ENCODE results near the gene TMEM260.

TMEM260 gene

GRCh38 chr14:56579345-56580220 lies at the start of gene TMEM260:
Gene TMEM260 (plus strand): TSS chr14:56579798. CDS start chr14:56579915, 117 bp downstream.
- DNase-seq (peak; percentile 91 to 92), ATAC-seq (peak; percentile 91)
- H3K27ac Mint-ChIP-seq = peak within 1 kb of the TSS; percentile 99
- no peaks in the 10 kb centered on the region for H3K27me3 Mint-ChIP-seq
- H3K9me3 Mint-ChIP-seq = no peaks in the 10 kb centered on the region
- peak within 1 kb of the TSS; percentile 84 to 89 for H3K4me3 Mint-ChIP-seq
- peaks cover 42% of the 10 kb centered on the region for H3K4me1 Mint-ChIP-seq

DNA sequence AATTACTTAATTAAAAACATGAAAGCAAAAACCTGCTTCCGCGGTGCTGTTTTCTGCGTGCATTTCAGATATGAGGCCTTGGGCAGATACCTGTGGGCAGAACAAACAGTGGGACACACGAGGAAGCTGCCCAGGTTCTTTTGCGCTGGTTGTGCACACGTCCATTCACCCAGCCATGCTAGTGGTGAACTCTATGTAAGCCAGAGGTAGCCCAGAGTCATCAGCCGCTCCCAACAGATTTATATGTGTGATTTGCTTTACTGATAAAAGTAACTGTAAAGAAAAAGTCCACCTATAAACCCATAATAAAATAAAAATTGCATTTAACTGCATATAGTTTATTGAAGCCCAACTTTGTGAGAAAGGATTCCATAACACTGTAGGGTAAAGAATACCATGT lies 47.1 kb upstream of the TMEM260 start:
- H3K27ac Mint-ChIP-seq = no peak overlapping the region
- H3K4me3 Mint-ChIP-seq = no peak overlapping the region
- no peak for ATAC-seq
- no peaks in the 10 kb centered on the region for H3K9me3 Mint-ChIP-seq
- H3K27me3 Mint-ChIP-seq = peaks cover 17% of the 10 kb centered on the region
- no peak for DNase-seq
- H3K4me1 Mint-ChIP-seq = no peaks in the 10 kb centered on the region

GRCh38 chr14:56534656-56535055 lies 44.9 kb upstream of the TMEM260 start:
- H3K27me3 Mint-ChIP-seq = peaks cover 17% of the 10 kb centered on the region
- no peak for DNase-seq
- no peaks in the 10 kb centered on the region for H3K4me1 Mint-ChIP-seq
- no peak overlapping the region for H3K27ac Mint-ChIP-seq
- no peak for ATAC-seq
- H3K4me3 Mint-ChIP-seq = no peak overlapping the region
- H3K9me3 Mint-ChIP-seq = no peaks in the 10 kb centered on the region

DNA sequence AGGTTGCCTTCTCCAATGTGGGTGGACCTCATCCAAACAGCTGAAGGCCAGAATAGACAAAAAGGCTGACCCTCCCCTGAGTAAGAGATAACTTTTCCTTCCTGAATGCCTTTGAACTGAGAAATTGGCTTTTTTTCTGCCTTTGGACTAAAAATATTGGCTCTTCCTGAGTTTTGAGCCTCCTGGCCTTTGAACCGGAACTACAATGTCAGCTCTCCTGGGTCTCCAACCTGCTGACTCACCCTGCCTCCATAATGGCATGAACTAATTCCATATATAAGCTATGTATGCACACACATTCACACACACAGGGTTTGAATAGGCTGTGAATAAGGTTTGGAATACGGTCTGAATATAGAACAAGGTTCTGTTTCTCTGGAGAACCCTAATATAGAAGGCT lies 39.7 kb upstream of the TMEM260 start:
- H3K27me3 Mint-ChIP-seq = peaks cover 8% of the 10 kb centered on the region
- no peak overlapping the region for H3K4me3 Mint-ChIP-seq
- no peaks in the 10 kb centered on the region for H3K9me3 Mint-ChIP-seq
- DNase-seq = no peak
- ATAC-seq = no peak
- no peaks in the 10 kb centered on the region for H3K4me1 Mint-ChIP-seq
- H3K27ac Mint-ChIP-seq = no peak overlapping the region

- DNase-seq (no peak), ATAC-seq (no peak)
- H3K9me3 Mint-ChIP-seq = no peaks in the 10 kb centered on the region
- H3K27me3 Mint-ChIP-seq = no peaks in the 10 kb centered on the region
- H3K4me3 Mint-ChIP-seq = no peak overlapping the region
- H3K4me1 Mint-ChIP-seq = no peaks in the 10 kb centered on the region
- H3K27ac Mint-ChIP-seq = no peak overlapping the region
Measured at GRCh38 chr14:56543436-56543835, 36.2 kb upstream of the TMEM260 start.

GRCh38 chr14:56549721-56550120 lies 29.9 kb upstream of the TMEM260 start:
- no peaks in the 10 kb centered on the region for H3K4me1 Mint-ChIP-seq
- ATAC-seq = no peak
- peak overlapping the region in 1 of 2 donors; percentile 36 for H3K27ac Mint-ChIP-seq
- no peak overlapping the region for H3K4me3 Mint-ChIP-seq
- peaks cover 32% of the 10 kb centered on the region for H3K27me3 Mint-ChIP-seq
- no peaks in the 10 kb centered on the region for H3K9me3 Mint-ChIP-seq
- no peak for DNase-seq

DNA sequence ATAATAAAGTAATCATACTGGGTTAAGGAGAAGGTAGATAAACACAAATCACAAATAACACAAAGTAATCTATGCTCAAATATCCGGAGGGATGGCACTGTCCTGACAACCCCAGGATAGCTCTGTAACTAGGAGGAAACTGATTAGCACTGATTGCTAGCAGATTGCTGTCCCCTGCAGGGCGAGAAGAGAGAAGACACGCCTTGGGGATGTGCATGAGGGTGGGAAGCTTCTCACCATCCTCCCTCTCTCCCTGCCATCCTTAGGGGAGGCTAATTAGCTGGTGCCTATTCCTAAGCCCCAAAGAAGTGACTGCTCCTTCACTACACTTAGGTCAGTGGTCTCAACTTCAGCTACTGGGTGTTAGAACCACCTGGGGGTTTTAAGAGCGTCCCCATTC lies 27.0 kb upstream of the TMEM260 start:
- Mint-ChIP-seq H3K27ac (no peak overlapping the region), H3K9me3 (no peaks in the 10 kb centered on the region), H3K4me1 (peaks cover 9% of the 10 kb centered on the region), H3K27me3 (peaks cover 45% of the 10 kb centered on the region), H3K4me3 (no peak overlapping the region)
- DNase-seq (no peak), ATAC-seq (no peak)

GRCh38 chr14:56554301-56554700 lies 25.3 kb upstream of the TMEM260 start:
- H3K27me3 Mint-ChIP-seq = peaks cover 45% of the 10 kb centered on the region
- H3K9me3 Mint-ChIP-seq = no peaks in the 10 kb centered on the region
- DNase-seq (no peak), ATAC-seq (no peak)
- no peak overlapping the region for H3K4me3 Mint-ChIP-seq
- H3K4me1 Mint-ChIP-seq = peaks cover 9% of the 10 kb centered on the region
- H3K27ac Mint-ChIP-seq = peak overlapping the region in 1 of 2 donors; percentile 68

DNA sequence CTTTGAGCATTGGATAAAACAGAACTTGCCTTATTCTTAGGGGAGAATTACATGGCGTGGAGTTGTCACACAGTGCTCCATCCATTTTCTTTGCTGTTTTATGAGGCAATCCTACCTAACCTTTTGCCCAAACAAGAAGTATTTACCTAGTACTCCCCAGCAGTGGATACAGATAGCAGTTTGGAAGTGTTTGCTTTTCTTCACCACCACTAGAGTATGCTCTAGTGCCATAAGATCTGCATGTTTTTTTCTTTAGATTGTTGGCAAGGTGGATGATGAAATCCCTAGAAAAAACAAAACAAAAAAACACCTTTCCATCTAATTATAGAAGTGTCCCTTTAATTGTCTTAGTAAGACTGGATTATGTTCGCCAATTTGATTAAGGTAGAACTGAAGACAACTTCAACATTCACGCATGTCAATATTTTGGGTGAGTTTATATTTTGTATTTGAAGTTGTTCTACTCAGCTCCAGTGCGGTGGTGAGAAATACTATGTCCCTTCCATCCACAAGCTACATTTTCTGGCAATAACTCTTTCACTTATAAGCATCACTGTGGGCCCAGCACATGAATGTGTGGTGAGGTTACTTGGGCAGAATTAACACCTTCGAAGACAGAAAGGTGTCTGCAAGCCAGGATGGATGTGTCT lies 23.6 kb upstream of the TMEM260 start:
- ATAC-seq = peak; percentile 77
- H3K27me3 Mint-ChIP-seq = peaks cover 32% of the 10 kb centered on the region
- peak overlapping the region; percentile 34 to 91 for H3K27ac Mint-ChIP-seq
- no peak overlapping the region for H3K4me3 Mint-ChIP-seq
- H3K4me1 Mint-ChIP-seq = peaks cover 9% of the 10 kb centered on the region
- no peaks in the 10 kb centered on the region for H3K9me3 Mint-ChIP-seq
- DNase-seq = no peak

- H3K9me3 Mint-ChIP-seq = peaks cover 0 to 11% of the 10 kb centered on the region in 2 donors
- no peak overlapping the region for H3K27ac Mint-ChIP-seq
- H3K4me1 Mint-ChIP-seq = peaks cover 9% of the 10 kb centered on the region
- H3K4me3 Mint-ChIP-seq = no peak overlapping the region
- DNase-seq = no peak
- H3K27me3 Mint-ChIP-seq = peaks cover 39% of the 10 kb centered on the region
- no peak for ATAC-seq
Measured at GRCh38 chr14:56559182-56559581, 20.4 kb upstream of the TMEM260 start.

- Mint-ChIP-seq H3K27me3 (peaks cover 53% of the 10 kb centered on the region), H3K9me3 (peaks cover 7 to 15% of the 10 kb centered on the region in 2 donors), H3K4me3 (no peak overlapping the region), H3K27ac (no peak overlapping the region), H3K4me1 (peaks cover 4% of the 10 kb centered on the region)
- DNase-seq (no peak), ATAC-seq (no peak)
Measured at GRCh38 chr14:56561606-56562005, 18.0 kb upstream of the TMEM260 start.

DNA sequence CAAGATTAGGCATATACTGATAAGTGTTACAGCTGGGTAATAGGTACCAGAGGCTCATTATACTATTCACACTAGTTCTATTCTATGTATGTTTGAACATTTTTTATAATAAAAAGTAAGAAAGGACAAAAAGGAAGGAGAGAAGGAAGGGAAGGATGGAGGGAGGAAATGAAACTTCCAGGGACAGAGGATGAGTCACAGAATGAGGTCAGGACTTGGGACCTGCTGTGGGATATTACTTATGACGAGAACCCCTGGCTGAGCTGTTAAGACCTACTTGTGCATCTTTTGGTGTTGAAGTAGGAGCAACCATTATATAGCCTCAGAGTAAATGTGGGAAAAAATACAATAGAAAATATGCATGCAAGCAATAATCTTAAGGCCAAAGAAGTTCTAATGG lies 16.7 kb upstream of the TMEM260 start:
- ATAC-seq (no peak), DNase-seq (no peak)
- peaks cover 53% of the 10 kb centered on the region for H3K27me3 Mint-ChIP-seq
- no peak overlapping the region for H3K4me3 Mint-ChIP-seq
- H3K27ac Mint-ChIP-seq = no peak overlapping the region
- H3K4me1 Mint-ChIP-seq = no peaks in the 10 kb centered on the region
- H3K9me3 Mint-ChIP-seq = peaks cover 7 to 15% of the 10 kb centered on the region in 2 donors

DNA sequence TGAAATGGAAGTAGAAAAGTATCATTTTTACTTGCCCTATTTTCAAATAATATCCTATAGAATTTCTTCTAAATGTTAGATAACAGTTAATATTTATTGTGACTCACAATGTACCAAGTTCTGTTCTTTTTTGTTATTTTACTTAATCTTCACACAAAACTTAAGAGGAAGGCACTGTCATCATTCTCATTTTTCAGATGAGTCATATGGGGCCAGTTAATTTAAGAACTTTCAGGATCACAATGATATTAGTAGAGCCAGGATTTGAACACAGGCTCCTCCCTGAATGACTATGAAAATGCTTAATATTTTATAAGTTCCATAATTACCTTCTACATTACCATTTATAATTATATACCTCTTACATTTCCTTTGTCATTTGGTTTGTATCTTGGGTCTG lies 10.4 kb upstream of the TMEM260 start:
- peaks cover 38% of the 10 kb centered on the region for H3K27me3 Mint-ChIP-seq
- no peak for ATAC-seq

GRCh38 chr14:56570295-56570694 lies 9.3 kb upstream of the TMEM260 start:
- ATAC-seq = no peak
- DNase-seq = no peak
- Mint-ChIP-seq H3K4me1 (no peaks in the 10 kb centered on the region), H3K27me3 (peaks cover 33% of the 10 kb centered on the region), H3K4me3 (no peak overlapping the region), H3K27ac (no peak overlapping the region), H3K9me3 (peaks cover under 1 to 4% of the 10 kb centered on the region in 2 donors)

More for the DNA sequence above, 10.4 kb upstream of the TMEM260 start:
- Mint-ChIP-seq H3K4me3 (no peak overlapping the region), H3K4me1 (no peaks in the 10 kb centered on the region), H3K9me3 (peaks cover 4 to 7% of the 10 kb centered on the region in 2 donors), H3K27ac (no peak overlapping the region)
- no peak for DNase-seq

DNA sequence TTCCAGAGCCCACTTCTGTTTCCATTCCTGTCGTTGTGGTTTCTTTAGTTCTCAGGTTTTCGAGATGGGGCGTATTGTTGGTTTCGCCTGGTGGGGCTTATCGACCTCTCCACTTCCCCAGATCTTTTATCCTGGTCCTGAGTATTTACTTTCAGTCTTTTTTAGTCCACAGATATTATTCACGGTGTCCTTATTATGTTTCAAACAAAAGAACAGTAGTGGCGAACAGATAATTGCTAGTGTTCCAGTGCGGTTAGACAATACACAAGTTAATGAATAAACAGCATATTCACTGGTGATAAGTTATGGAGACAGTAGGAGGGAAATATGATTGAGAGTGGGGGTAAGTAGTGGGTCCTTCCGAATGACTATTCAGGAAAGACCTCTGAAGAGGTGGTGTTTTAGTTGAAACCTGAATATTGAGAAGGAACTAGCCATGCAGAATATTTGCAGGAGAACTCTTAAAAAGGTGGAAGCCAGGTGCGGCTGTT lies 668 bp downstream of the TMEM260 start:
- H3K4me1 Mint-ChIP-seq = peaks cover 42% of the 10 kb centered on the region

More for the DNA sequence above, 668 bp downstream of the TMEM260 start:
- Mint-ChIP-seq H3K4me3 (peak overlapping the region; percentile 84 to 89), H3K27ac (peak overlapping the region; percentile 93 to 97), H3K9me3 (no peaks in the 10 kb centered on the region), H3K27me3 (no peaks in the 10 kb centered on the region)
- DNase-seq = no peak
- ATAC-seq = no peak

All from stimulated activated naive CD8-positive, alpha-beta T cell treated with anti-CD3 and anti-CD28 coated beads, Interleukin-15, amount 100 ng/mL, for 72 hours (primary cell).